GM23338 (cell line): Measurements from ENCODE around the gene BCAS3. TPM values are rescaled to one million over a fixed set of nuclear protein-coding genes. Genes with fewer than 3 reads are reported as not detected.

Source experiments
- ATAC-seq: fragments of 200-7000 bp; cut with Tn5 transposase; 3 replicates; pipeline ENCODE4 v1.9.1; 2020
- DNase-seq: peaks from one replicate; pipeline ENCODE4 v3.0.0-alpha.2; 2015; ENCODE audit warnings: low spot score
- H2AFZ ChIP-seq: fragments of 200-600 bp; sonication (generic); 2 replicates; pipeline ENCODE4 v1.8.0; 2016; ENCODE audit warnings: antibody characterized with exemption, mild to moderate bottlenecking, moderate library complexity
- H3F3A ChIP-seq: fragments of 200-600 bp; sonication (generic); replicated peaks from 2 replicates; pipeline ENCODE4 v1.8.0; 2017; ENCODE audit warnings: antibody characterized with exemption, mixed run types, low read depth
- H3K27ac ChIP-seq: fragments of 200-600 bp; sonication (generic); 2 replicates; pipeline ENCODE4 v1.6.1; 2016; ENCODE audit warnings: low read depth
- H3K27me3 ChIP-seq: fragments of 200-600 bp; sonication (generic); 2 replicates; pipeline ENCODE4 v1.8.0; 2016; ENCODE audit warnings: mild to moderate bottlenecking, mixed run types, moderate library complexity; ENCODE audit not compliant: insufficient read depth
- H3K36me3 ChIP-seq: fragments of 200-600 bp; sonication (generic); 2 replicates; pipeline ENCODE4 v1.8.0; 2016; ENCODE audit warnings: mild to moderate bottlenecking; ENCODE audit not compliant: insufficient read depth
- H3K4me1 ChIP-seq: fragments of 200-600 bp; sonication (generic); 2 replicates; pipeline ENCODE4 v1.8.0; 2016; ENCODE audit warnings: mild to moderate bottlenecking, moderate library complexity; ENCODE audit not compliant: insufficient read depth
- H3K4me2 ChIP-seq: fragments of 200-600 bp; sonication (generic); 2 replicates; pipeline ENCODE4 v1.7.1; 2017; ENCODE audit warnings: mixed run types
- H3K4me3 ChIP-seq: fragments of 200-600 bp; sonication (generic); 2 replicates; pipeline ENCODE4 v1.6.1; 2016; ENCODE audit warnings: mixed run types
- H3K79me2 ChIP-seq: fragments of 200-600 bp; sonication (generic); replicated peaks from 2 replicates; pipeline ENCODE4 v1.8.0; 2017; ENCODE audit warnings: mild to moderate bottlenecking; ENCODE audit not compliant: insufficient read depth
- H3K9me2 ChIP-seq: fragments of 200-600 bp; sonication (generic); 2 replicates; pipeline ENCODE4 v1.8.0; 2017; ENCODE audit not compliant: insufficient read depth
- H4K20me1 ChIP-seq: fragments of 200-600 bp; sonication (generic); replicated peaks from 2 replicates; pipeline ENCODE4 v1.8.0; 2017; ENCODE audit warnings: mild to moderate bottlenecking; ENCODE audit not compliant: insufficient read depth
- H3K27ac Mint-ChIP-seq: 2 replicates; pipeline ENCODE4 v1.8.0; 2020; ENCODE audit warnings: inconsistent platforms, mild to moderate bottlenecking, moderate library complexity, mixed read lengths
- H3K27me3 Mint-ChIP-seq: 3 replicates; pipeline ENCODE4 v1.8.0; 2022; ENCODE audit warnings: low read depth, mild to moderate bottlenecking, moderate library complexity, mixed read lengths, inconsistent platforms; ENCODE audit not compliant: insufficient read depth, poor library complexity
- H3K36me3 Mint-ChIP-seq: 3 replicates; pipeline ENCODE4 v1.8.0; 2021; ENCODE audit warnings: low read depth, mild to moderate bottlenecking, inconsistent platforms, moderate library complexity, mixed read lengths
- H3K4me1 Mint-ChIP-seq: 3 replicates; pipeline ENCODE4 v1.8.0; 2020; ENCODE audit warnings: mild to moderate bottlenecking, inconsistent platforms, mixed read lengths
- H3K4me3 Mint-ChIP-seq: 3 replicates; pipeline ENCODE4 v1.8.0; 2021; ENCODE audit warnings: moderate library complexity, mild to moderate bottlenecking, inconsistent platforms, mixed read lengths
- H3K9me3 Mint-ChIP-seq: 3 replicates; pipeline ENCODE4 v1.8.0; 2020; ENCODE audit warnings: moderate library complexity, mild to moderate bottlenecking, inconsistent platforms, mixed read lengths
- CREB1 ChIP-seq: fragments of 250-450 bp; sonication (Bioruptor Pico); IDR thresholded peaks from 2 replicates; pipeline ENCODE4 v1.5.0; 2020; ENCODE audit warnings: low read depth, mild to moderate bottlenecking, moderate library complexity
- CTCF ChIP-seq, 2 experiments: fragments of 200-600 bp in 1 of 2; sonication (generic) in 1 of 2; conservative IDR thresholded peaks; 2 replicates each; pipeline versions ENCODE4 v1.5.1 to v1.6.1; 2016 to 2017; ENCODE audit warnings: antibody characterized with exemption in 2 of 2, low read depth in 2 of 2, mild to moderate bottlenecking in 2 of 2, moderate library complexity in 1 of 2
- EZH2 ChIP-seq: fragments of 200-600 bp; sonication (generic); IDR thresholded peaks from one replicate; pipeline ENCODE4 v1.8.0; 2017; ENCODE audit warnings: antibody characterized with exemption, mild to moderate bottlenecking, low read depth; ENCODE audit not compliant: unreplicated experiment
- EZH2phosphoT487 ChIP-seq: fragments of 200-600 bp; sonication (generic); IDR thresholded peaks from one replicate; pipeline ENCODE4 v1.8.1; 2018; ENCODE audit warnings: antibody characterized with exemption; ENCODE audit not compliant: unreplicated experiment
- JUNB ChIP-seq: IDR thresholded peaks from one replicate; pipeline ENCODE4 v1.6.1; 2016; ENCODE audit warnings: antibody characterized with exemption; ENCODE audit not compliant: unreplicated experiment
- NANOG ChIP-seq: IDR thresholded peaks from 2 replicates; pipeline ENCODE4 v1.6.1; 2016; ENCODE audit warnings: antibody characterized with exemption, borderline replicate concordance
- POLR2AphosphoS5 ChIP-seq: IDR thresholded peaks from 2 replicates; pipeline ENCODE4 v1.6.1; 2016; ENCODE audit warnings: antibody characterized with exemption, low read depth
- STAT1 ChIP-seq: IDR thresholded peaks from one replicate; pipeline ENCODE4 v1.6.1; 2016; ENCODE audit warnings: antibody characterized with exemption; ENCODE audit not compliant: unreplicated experiment
- ZNF114 ChIP-seq: fragments of 250-450 bp; sonication (Bioruptor Pico); IDR thresholded peaks from 2 replicates; pipeline ENCODE4 v1.5.0; 2020; ENCODE audit warnings: mild to moderate bottlenecking, moderate library complexity
- ZNF331 ChIP-seq: fragments of 250-450 bp; sonication (Bioruptor Pico); IDR thresholded peaks from 2 replicates; pipeline ENCODE4 v1.5.0; 2020; ENCODE audit warnings: low read depth, mild to moderate bottlenecking, moderate library complexity
- polyA plus RNA-seq: library from polyadenylated mRNA; unstranded; fragments of >200 nt; fragmentation: Nextera tagmentation; extraction: Ambion mirVana; gene quantifications from 2 replicates; pipeline ENCODE4 v1.2.1, GENCODE V29; 2016
- total RNA-seq: library from RNA; depleted of rRNA; stranded (reverse); fragments of >200 nt; shearing (Covaris generic); gene quantifications from 2 replicates; pipeline ENCODE4 v1.2.3, GENCODE V29; 2014
- TF ChIP-seq, protein P1 (sequence below): fragments of 250-450 bp; sonication (Bioruptor Pico); IDR thresholded peaks from 2 replicates; pipeline ENCODE4 v1.5.0; 2020; ENCODE audit warnings: mild to moderate bottlenecking, moderate library complexity
- TF ChIP-seq, protein P2 (sequence below): IDR thresholded peaks from one replicate; pipeline ENCODE4 v1.6.1; 2018; ENCODE audit warnings: antibody characterized with exemption; ENCODE audit not compliant: unreplicated experiment
- TF ChIP-seq, protein P3 (sequence below): IDR thresholded peaks from 2 replicates; pipeline ENCODE4 v1.6.1; 2016; ENCODE audit warnings: antibody characterized with exemption

BCAS3 gene
- total and polyA plus RNA-seq, 2 experiments from 2014 or later, result 8.2 to 28.0 TPM

DNA sequence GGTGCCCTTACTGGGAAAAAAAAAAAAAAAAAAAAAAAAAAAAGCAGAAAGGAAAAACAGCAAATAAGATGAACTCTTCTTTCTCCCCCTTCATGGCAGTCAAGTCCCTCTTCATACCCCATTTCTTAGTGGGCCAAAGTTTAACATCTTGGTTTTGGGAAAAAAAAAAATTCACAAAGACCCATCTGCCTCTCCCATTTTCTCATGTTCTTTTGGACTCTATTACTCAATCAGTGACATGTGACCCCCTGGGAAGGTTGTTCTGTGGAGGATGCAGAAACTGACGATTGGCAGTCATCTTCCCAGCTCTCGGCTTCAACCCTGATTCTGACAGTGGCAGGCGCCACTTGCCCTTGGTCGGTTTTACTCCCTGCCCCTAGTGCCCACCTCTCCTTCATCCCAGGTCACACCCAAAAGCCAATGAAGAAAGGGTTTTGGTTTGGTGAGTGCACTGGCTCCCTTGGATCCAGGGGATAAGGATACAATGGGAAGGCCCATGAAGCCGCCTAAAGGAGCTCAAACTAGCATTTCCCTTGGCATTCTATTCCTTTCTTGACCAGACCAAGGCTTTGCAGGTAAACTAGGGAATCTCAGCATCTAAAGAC lies 661.3 kb downstream of the BCAS3 start:
- Mint-ChIP-seq H3K9me3 (no peaks in the 10 kb centered on the region), H3K27ac (no peak overlapping the region), H3K4me3 (no peak overlapping the region), H3K27me3 (peaks cover 4% of the 10 kb centered on the region), H3K4me1 (peaks cover 8% of the 10 kb centered on the region), H3K36me3 (no peaks in the 10 kb centered on the region)
- Histone ChIP-seq H3K4me3 (no peak overlapping the region), H3K36me3 (no peaks in the 10 kb centered on the region), H4K20me1 (no peaks in the 10 kb centered on the region), H2AFZ (no peak overlapping the region), H3F3A (no peaks in the 10 kb centered on the region), H3K4me1 (0 out of 2 replicates have a peak, but pooled peaks cover 3% of the 10 kb centered on the region), H3K27me3 (no peaks in the 10 kb centered on the region), H3K9me2 (no peaks in the 10 kb centered on the region), H3K27ac (no peak overlapping the region), H3K4me2 (no peak overlapping the region), H3K79me2 (no peaks in the 10 kb centered on the region)
- TF ChIP-seq STAT1 (no peak), EZH2phosphoT487 (no peak), CREB1 (CRISPR knock-in tag) (no peak), NANOG (no peak), JUNB (no peak), POLR2AphosphoS5 (no peak), CTCF (conservative IDR thresholded peaks at IDR 0.05; ENCODE audit: low read depth in 2 of 2) (no peak), EZH2 (no peak), ZNF114 (CRISPR knock-in tag) (no peak), ZNF331 (no peak)
- TF ChIP-seq, protein P1, sequence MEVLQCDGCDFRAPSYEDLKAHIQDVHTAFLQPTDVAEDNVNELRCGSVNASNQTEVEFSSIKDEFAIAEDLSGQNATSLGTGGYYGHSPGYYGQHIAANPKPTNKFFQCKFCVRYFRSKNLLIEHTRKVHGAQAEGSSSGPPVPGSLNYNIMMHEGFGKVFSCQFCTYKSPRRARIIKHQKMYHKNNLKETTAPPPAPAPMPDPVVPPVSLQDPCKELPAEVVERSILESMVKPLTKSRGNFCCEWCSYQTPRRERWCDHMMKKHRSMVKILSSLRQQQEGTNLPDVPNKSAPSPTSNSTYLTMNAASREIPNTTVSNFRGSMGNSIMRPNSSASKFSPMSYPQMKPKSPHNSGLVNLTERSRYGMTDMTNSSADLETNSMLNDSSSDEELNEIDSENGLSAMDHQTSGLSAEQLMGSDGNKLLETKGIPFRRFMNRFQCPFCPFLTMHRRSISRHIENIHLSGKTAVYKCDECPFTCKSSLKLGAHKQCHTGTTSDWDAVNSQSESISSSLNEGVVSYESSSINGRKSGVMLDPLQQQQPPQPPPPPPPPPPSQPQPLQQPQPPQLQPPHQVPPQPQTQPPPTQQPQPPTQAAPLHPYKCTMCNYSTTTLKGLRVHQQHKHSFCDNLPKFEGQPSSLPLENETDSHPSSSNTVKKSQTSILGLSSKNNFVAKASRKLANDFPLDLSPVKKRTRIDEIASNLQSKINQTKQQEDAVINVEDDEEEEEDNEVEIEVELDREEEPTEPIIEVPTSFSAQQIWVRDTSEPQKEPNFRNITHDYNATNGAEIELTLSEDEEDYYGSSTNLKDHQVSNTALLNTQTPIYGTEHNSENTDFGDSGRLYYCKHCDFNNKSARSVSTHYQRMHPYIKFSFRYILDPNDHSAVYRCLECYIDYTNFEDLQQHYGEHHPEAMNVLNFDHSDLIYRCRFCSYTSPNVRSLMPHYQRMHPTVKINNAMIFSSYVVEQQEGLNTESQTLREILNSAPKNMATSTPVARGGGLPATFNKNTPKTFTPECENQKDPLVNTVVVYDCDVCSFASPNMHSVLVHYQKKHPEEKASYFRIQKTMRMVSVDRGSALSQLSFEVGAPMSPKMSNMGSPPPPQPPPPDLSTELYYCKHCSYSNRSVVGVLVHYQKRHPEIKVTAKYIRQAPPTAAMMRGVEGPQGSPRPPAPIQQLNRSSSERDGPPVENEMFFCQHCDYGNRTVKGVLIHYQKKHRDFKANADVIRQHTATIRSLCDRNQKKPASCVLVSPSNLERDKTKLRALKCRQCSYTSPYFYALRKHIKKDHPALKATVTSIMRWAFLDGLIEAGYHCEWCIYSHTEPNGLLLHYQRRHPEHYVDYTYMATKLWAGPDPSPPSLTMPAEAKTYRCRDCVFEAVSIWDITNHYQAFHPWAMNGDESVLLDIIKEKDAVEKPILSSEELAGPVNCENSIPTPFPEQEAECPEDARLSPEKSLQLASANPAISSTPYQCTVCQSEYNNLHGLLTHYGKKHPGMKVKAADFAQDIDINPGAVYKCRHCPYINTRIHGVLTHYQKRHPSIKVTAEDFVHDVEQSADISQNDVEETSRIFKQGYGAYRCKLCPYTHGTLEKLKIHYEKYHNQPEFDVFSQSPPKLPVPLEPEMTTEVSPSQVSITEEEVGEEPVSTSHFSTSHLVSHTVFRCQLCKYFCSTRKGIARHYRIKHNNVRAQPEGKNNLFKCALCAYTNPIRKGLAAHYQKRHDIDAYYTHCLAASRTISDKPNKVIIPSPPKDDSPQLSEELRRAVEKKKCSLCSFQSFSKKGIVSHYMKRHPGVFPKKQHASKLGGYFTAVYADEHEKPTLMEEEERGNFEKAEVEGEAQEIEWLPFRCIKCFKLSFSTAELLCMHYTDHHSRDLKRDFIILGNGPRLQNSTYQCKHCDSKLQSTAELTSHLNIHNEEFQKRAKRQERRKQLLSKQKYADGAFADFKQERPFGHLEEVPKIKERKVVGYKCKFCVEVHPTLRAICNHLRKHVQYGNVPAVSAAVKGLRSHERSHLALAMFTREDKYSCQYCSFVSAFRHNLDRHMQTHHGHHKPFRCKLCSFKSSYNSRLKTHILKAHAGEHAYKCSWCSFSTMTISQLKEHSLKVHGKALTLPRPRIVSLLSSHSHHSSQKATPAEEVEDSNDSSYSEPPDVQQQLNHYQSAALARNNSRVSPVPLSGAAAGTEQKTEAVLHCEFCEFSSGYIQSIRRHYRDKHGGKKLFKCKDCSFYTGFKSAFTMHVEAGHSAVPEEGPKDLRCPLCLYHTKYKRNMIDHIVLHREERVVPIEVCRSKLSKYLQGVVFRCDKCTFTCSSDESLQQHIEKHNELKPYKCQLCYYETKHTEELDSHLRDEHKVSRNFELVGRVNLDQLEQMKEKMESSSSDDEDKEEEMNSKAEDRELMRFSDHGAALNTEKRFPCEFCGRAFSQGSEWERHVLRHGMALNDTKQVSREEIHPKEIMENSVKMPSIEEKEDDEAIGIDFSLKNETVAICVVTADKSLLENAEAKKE (CRISPR knock-in tag), result no peak
- TF ChIP-seq, protein P2, sequence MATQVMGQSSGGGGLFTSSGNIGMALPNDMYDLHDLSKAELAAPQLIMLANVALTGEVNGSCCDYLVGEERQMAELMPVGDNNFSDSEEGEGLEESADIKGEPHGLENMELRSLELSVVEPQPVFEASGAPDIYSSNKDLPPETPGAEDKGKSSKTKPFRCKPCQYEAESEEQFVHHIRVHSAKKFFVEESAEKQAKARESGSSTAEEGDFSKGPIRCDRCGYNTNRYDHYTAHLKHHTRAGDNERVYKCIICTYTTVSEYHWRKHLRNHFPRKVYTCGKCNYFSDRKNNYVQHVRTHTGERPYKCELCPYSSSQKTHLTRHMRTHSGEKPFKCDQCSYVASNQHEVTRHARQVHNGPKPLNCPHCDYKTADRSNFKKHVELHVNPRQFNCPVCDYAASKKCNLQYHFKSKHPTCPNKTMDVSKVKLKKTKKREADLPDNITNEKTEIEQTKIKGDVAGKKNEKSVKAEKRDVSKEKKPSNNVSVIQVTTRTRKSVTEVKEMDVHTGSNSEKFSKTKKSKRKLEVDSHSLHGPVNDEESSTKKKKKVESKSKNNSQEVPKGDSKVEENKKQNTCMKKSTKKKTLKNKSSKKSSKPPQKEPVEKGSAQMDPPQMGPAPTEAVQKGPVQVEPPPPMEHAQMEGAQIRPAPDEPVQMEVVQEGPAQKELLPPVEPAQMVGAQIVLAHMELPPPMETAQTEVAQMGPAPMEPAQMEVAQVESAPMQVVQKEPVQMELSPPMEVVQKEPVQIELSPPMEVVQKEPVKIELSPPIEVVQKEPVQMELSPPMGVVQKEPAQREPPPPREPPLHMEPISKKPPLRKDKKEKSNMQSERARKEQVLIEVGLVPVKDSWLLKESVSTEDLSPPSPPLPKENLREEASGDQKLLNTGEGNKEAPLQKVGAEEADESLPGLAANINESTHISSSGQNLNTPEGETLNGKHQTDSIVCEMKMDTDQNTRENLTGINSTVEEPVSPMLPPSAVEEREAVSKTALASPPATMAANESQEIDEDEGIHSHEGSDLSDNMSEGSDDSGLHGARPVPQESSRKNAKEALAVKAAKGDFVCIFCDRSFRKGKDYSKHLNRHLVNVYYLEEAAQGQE, result no peak
- TF ChIP-seq, protein P3, sequence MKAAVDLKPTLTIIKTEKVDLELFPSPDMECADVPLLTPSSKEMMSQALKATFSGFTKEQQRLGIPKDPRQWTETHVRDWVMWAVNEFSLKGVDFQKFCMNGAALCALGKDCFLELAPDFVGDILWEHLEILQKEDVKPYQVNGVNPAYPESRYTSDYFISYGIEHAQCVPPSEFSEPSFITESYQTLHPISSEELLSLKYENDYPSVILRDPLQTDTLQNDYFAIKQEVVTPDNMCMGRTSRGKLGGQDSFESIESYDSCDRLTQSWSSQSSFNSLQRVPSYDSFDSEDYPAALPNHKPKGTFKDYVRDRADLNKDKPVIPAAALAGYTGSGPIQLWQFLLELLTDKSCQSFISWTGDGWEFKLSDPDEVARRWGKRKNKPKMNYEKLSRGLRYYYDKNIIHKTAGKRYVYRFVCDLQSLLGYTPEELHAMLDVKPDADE, result no peak
- ATAC-seq, result no peak
- no peak for DNase-seq
